ENCODE measurements around the gene CRISPLD2. TPM values are rescaled to one million over a fixed set of nuclear protein-coding genes. Genes with fewer than 3 reads are reported as not detected.

Gene CRISPLD2
- total RNA-seq, 1 experiment from 2014 or later = 0.28 TPM

- no peaks in the 10 kb centered on the region for H3K27me3 Mint-ChIP-seq (ENCODE audit: insufficient read depth, unreplicated experiment)
- H3K9me3 Mint-ChIP-seq (ENCODE audit: unreplicated experiment) = no peaks in the 10 kb centered on the region
- no peak overlapping the region for H3K27ac Mint-ChIP-seq (ENCODE audit: low read depth, unreplicated experiment)
- TF ChIP-seq, protein P1, sequence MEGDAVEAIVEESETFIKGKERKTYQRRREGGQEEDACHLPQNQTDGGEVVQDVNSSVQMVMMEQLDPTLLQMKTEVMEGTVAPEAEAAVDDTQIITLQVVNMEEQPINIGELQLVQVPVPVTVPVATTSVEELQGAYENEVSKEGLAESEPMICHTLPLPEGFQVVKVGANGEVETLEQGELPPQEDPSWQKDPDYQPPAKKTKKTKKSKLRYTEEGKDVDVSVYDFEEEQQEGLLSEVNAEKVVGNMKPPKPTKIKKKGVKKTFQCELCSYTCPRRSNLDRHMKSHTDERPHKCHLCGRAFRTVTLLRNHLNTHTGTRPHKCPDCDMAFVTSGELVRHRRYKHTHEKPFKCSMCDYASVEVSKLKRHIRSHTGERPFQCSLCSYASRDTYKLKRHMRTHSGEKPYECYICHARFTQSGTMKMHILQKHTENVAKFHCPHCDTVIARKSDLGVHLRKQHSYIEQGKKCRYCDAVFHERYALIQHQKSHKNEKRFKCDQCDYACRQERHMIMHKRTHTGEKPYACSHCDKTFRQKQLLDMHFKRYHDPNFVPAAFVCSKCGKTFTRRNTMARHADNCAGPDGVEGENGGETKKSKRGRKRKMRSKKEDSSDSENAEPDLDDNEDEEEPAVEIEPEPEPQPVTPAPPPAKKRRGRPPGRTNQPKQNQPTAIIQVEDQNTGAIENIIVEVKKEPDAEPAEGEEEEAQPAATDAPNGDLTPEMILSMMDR (IDR thresholded peaks at IDR 0.05; ENCODE audit: unreplicated experiment) = no peak
- intact Hi-C loops (cut with micrococcal nuclease) = no loop called here
- H3K36me3 Mint-ChIP-seq (ENCODE audit: insufficient read depth, unreplicated experiment) = peaks cover 7% of the 10 kb centered on the region
- H3K4me3 Mint-ChIP-seq (ENCODE audit: unreplicated experiment) = peak overlapping the region; percentile 44
- ChIA-PET POLR2A (interaction anchor here (0.5 kb wide), 1 partner anchor 128 kb away, joined by 4 read pairs; no protein-coding TSS in a partner anchor), CTCF (interaction anchor here (1.0 kb wide), 1 partner anchor 164 kb away, joined by 3 read pairs; no protein-coding TSS in a partner anchor)
- no peak for DNase-seq (ENCODE audit: unreplicated experiment)
- no TSS peak for BruUV-seq (replicated peaks)
- H3K4me1 Mint-ChIP-seq (ENCODE audit: insufficient read depth, unreplicated experiment) = no peaks in the 10 kb centered on the region
Observed at GRCh38 chr16:84806890-84807258, 12.9 kb upstream of the CRISPLD2 start.

DNA sequence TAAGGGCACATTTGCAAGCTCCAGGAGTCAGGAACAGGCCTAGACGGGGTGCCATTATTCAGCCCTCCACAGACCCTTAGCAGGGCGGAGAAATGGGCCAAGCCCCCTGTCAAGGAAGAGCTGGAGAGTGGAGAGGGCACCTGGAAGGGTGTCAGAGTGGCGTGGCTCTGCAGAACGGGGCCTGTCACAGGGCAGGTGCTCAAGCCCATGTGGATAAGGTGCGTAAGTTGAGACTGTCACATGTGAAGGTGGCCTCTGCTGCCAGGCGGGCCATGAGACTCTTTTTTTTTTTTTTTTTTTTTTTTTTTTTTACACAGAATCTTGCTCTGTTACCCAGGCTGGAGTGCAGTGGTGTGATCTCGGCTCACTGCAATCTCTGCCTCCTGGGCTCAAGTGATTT lies 12.0 kb upstream of the CRISPLD2 start:
- CTCF ChIA-PET = interaction anchor here (1.2 kb wide), 1 partner anchor 53 kb away, joined by 3 read pairs; no protein-coding TSS in a partner anchor

GRCh38 chr16:84808826-84809225 lies 11.0 kb upstream of the CRISPLD2 start:
- TF ChIP-seq, protein P1 (IDR thresholded peaks at IDR 0.05; ENCODE audit: unreplicated experiment) = no peak
- CTCF ChIA-PET = interaction anchor here (0.8 to 1.2 kb wide), 2 partner anchors 27 to 54 kb away, joined by 3 read pairs; no protein-coding TSS in a partner anchor
- no peak overlapping the region for H3K27ac Mint-ChIP-seq (ENCODE audit: low read depth, unreplicated experiment)
- POLR2A ChIA-PET = interaction anchor here (0.6 kb wide), 1 partner anchor 16 kb away, joined by 3 read pairs; no protein-coding TSS in a partner anchor
- BruUV-seq (replicated peaks) = no TSS peak
- H3K4me3 Mint-ChIP-seq (ENCODE audit: unreplicated experiment) = no peak overlapping the region
- H3K4me1 Mint-ChIP-seq (ENCODE audit: insufficient read depth, unreplicated experiment) = no peaks in the 10 kb centered on the region
- no peaks in the 10 kb centered on the region for H3K36me3 Mint-ChIP-seq (ENCODE audit: insufficient read depth, unreplicated experiment)
- intact Hi-C loops (cut with micrococcal nuclease) = no loop called here
- no peaks in the 10 kb centered on the region for H3K9me3 Mint-ChIP-seq (ENCODE audit: unreplicated experiment)
- DNase-seq (ENCODE audit: unreplicated experiment) = no peak
- H3K27me3 Mint-ChIP-seq (ENCODE audit: insufficient read depth, unreplicated experiment) = peaks cover 15% of the 10 kb centered on the region

More for the DNA sequence above, 12.0 kb upstream of the CRISPLD2 start:
- no peak for DNase-seq (ENCODE audit: unreplicated experiment)
- H3K36me3 Mint-ChIP-seq (ENCODE audit: insufficient read depth, unreplicated experiment) = no peaks in the 10 kb centered on the region
- no peaks in the 10 kb centered on the region for H3K4me1 Mint-ChIP-seq (ENCODE audit: insufficient read depth, unreplicated experiment)
- H3K27me3 Mint-ChIP-seq (ENCODE audit: insufficient read depth, unreplicated experiment) = peaks cover 4% of the 10 kb centered on the region
- H3K27ac Mint-ChIP-seq (ENCODE audit: low read depth, unreplicated experiment) = no peak overlapping the region
- TF ChIP-seq, protein P1 (IDR thresholded peaks at IDR 0.05; ENCODE audit: unreplicated experiment) = no peak
- no TSS peak for BruUV-seq (replicated peaks)
- POLR2A ChIA-PET = no interaction called here
- no peaks in the 10 kb centered on the region for H3K9me3 Mint-ChIP-seq (ENCODE audit: unreplicated experiment)
- intact Hi-C loops (cut with micrococcal nuclease) = no loop called here
- H3K4me3 Mint-ChIP-seq (ENCODE audit: unreplicated experiment) = no peak overlapping the region

- Mint-ChIP-seq H3K36me3 (ENCODE audit: insufficient read depth, unreplicated experiment) (no peaks in the 10 kb centered on the region), H3K4me1 (ENCODE audit: insufficient read depth, unreplicated experiment) (no peaks in the 10 kb centered on the region), H3K27me3 (ENCODE audit: insufficient read depth, unreplicated experiment) (peaks cover 33% of the 10 kb centered on the region), H3K9me3 (ENCODE audit: unreplicated experiment) (no peaks in the 10 kb centered on the region), H3K27ac (ENCODE audit: low read depth, unreplicated experiment) (no peak overlapping the region), H3K4me3 (ENCODE audit: unreplicated experiment) (no peak overlapping the region)
- BruUV-seq (replicated peaks) = no TSS peak
- peak; percentile 94 for DNase-seq (ENCODE audit: unreplicated experiment)
- intact Hi-C loops (cut with micrococcal nuclease) = no loop called here
- CTCF ChIA-PET = interaction anchor here (0.6 kb wide), 1 partner anchor 55 kb away, joined by 4 read pairs; no protein-coding TSS in a partner anchor
- POLR2A ChIA-PET = interaction anchor here (0.7 kb wide), 1 partner anchor 800 kb away, joined by 4 read pairs; no protein-coding TSS in a partner anchor
- TF ChIP-seq, protein P1 (IDR thresholded peaks at IDR 0.05; ENCODE audit: unreplicated experiment) = no peak
Observed at GRCh38 chr16:84810518-84811273, 9.1 kb upstream of the CRISPLD2 start.

All from MCF 10A (cell line).